HepG2 (cell line): Measurements from ENCODE around the gene GNMT. TPM values are rescaled to one million over a fixed set of nuclear protein-coding genes. Genes with fewer than 3 reads are reported as not detected.

Source experiments
- BCL6 ChIP-seq: IDR thresholded peaks from 2 replicates; pipeline ENCODE4 v1.6.1; 2016; ENCODE audit warnings: missing genetic modification reagents, missing compliant biosample characterization
- CEBPB ChIP-seq: IDR thresholded peaks from 2 replicates; pipeline ENCODE4 v1.6.1; 2011; ENCODE audit warnings: low read depth, low read length, improper control_type of control experiment, borderline replicate concordance
- CHD4 ChIP-seq: fragments of 200-600 bp; sonication (generic); IDR thresholded peaks from 2 replicates; pipeline ENCODE4 v1.7.0; 2017; ENCODE audit warnings: mild to moderate bottlenecking, low read length, borderline replicate concordance
- HDAC1 ChIP-seq: sonication (generic); formaldehyde crosslinking; IDR thresholded peaks from 2 replicates; pipeline ENCODE4 v1.5.1; 2020; ENCODE audit warnings: mild to moderate bottlenecking, missing genetic modification reagents
- HNRNPH1 ChIP-seq: fragments of 200-400 bp; formaldehyde crosslinking; optimal IDR thresholded peaks from 2 replicates; pipeline ENCODE3; 2017; ENCODE audit warnings: mild to moderate bottlenecking, low read depth, low read length
- IRF9 ChIP-seq: sonication (generic); formaldehyde crosslinking; IDR thresholded peaks from 2 replicates; pipeline ENCODE4 v1.8.0; 2022; ENCODE audit warnings: missing genetic modification reagents, mild to moderate bottlenecking, borderline replicate concordance
- JUND ChIP-seq: sonication (generic); formaldehyde crosslinking; IDR thresholded peaks from 2 replicates; pipeline ENCODE4 v1.8.0; 2022; ENCODE audit warnings: mild to moderate bottlenecking, missing genetic modification reagents
- MEF2D ChIP-seq: sonication (generic); formaldehyde crosslinking; IDR thresholded peaks from 2 replicates; pipeline ENCODE4 v1.5.1; 2020; ENCODE audit warnings: mild to moderate bottlenecking, missing genetic modification reagents
- MNT ChIP-seq: fragments of 450-650 bp; IDR thresholded peaks from 2 replicates; pipeline ENCODE4 v1.6.1; 2016
- NBN ChIP-seq: fragments of 450-650 bp; conservative IDR thresholded peaks from 2 replicates; pipeline ENCODE4 v1.6.1; 2017
- RXRB ChIP-seq: IDR thresholded peaks from 2 replicates; pipeline ENCODE4 v1.6.1; 2016; ENCODE audit warnings: borderline replicate concordance, missing genetic modification reagents, missing compliant biosample characterization
- TERF1 ChIP-seq: sonication (generic); formaldehyde crosslinking; IDR thresholded peaks from 2 replicates; pipeline ENCODE4 v1.8.0; 2022; ENCODE audit warnings: mild to moderate bottlenecking, missing genetic modification reagents, moderate library complexity
- U2AF2 ChIP-seq: fragments of 200-400 bp; formaldehyde crosslinking; IDR thresholded peaks from 2 replicates; pipeline ENCODE4 v1.6.1; 2017; ENCODE audit warnings: low read depth, mild to moderate bottlenecking, low read length
- ZBTB33 ChIP-seq: sonication (generic); formaldehyde crosslinking; IDR thresholded peaks from 2 replicates; pipeline ENCODE4 v1.4.0; 2020; ENCODE audit warnings: missing genetic modification reagents
- ZBTB7B ChIP-seq: sonication (generic); formaldehyde crosslinking; IDR thresholded peaks from 2 replicates; pipeline ENCODE4 v1.4.0; 2020; ENCODE audit warnings: missing genetic modification reagents
- ZBTB8A ChIP-seq: sonication (generic); formaldehyde crosslinking; IDR thresholded peaks from 2 replicates; pipeline ENCODE4 v1.4.0; 2020; ENCODE audit warnings: mild to moderate bottlenecking, low read depth, missing genetic modification reagents, borderline replicate concordance
- ZC3H13 ChIP-seq: sonication (generic); formaldehyde crosslinking; IDR thresholded peaks from 2 replicates; pipeline ENCODE4 v1.8.1; 2023; ENCODE audit warnings: mild to moderate bottlenecking, missing genetic modification reagents, moderate library complexity
- ZNF367 ChIP-seq: sonication (generic); formaldehyde crosslinking; IDR thresholded peaks from 2 replicates; pipeline ENCODE4 v1.4.0; 2020; ENCODE audit warnings: missing genetic modification reagents, borderline replicate concordance
- ZNF547 ChIP-seq: sonication (generic); formaldehyde crosslinking; IDR thresholded peaks from 2 replicates; pipeline ENCODE4 v1.5.1; 2020; ENCODE audit warnings: mild to moderate bottlenecking, missing genetic modification reagents
- ZNF572 ChIP-seq: sonication (generic); formaldehyde crosslinking; IDR thresholded peaks from 2 replicates; pipeline ENCODE4 v1.5.1; 2020; ENCODE audit warnings: mild to moderate bottlenecking, missing genetic modification reagents
- ZNF816 ChIP-seq: sonication (generic); formaldehyde crosslinking; IDR thresholded peaks from 2 replicates; pipeline ENCODE4 v1.8.0; 2022; ENCODE audit warnings: missing genetic modification reagents, mild to moderate bottlenecking, borderline replicate concordance
- polyA plus RNA-seq, 8 experiments: library from polyadenylated mRNA; depleted of rRNA in 3 of 8; stranded (reverse) in 7 of 8; unstranded in 1 of 8; fragments of >200 nt; fragmentation: Illumina TruSeq in 4 of 8; extraction: Trizol in 4 of 8; gene quantifications; 2 replicates each; pipeline versions ENCODE4 v1.2.1 to v1.2.3, GENCODE V29; 2011 to 2016; ENCODE audit warnings: low read depth in 4 of 8, missing spikeins in 1 of 8, mixed read lengths in 1 of 8; ENCODE audit not compliant: insufficient read depth in 1 of 8
- total RNA-seq, 5 experiments: library from RNA; depleted of rRNA; stranded (reverse); fragments of >200 nt; fragmentation: Illumina TruSeq; extraction: Trizol; gene quantifications; 2 replicates each; pipeline ENCODE4 v1.2.3, GENCODE V29; 2016; ENCODE audit warnings: low read depth in 1 of 5

The GNMT gene
- total and polyA plus RNA-seq, 2 of the 13 experiments (the other 11 are each of a cell fraction or from before 2014, with no cell fraction given), result 2.8 to 7.0 TPM

- no peak for TF ChIP-seq ZNF367
- TF ChIP-seq TERF1, result no peak
- TF ChIP-seq U2AF2, result no peak
- no peak for TF ChIP-seq ZNF547 (CRISPR knock-in tag)
- TF ChIP-seq RXRB (CRISPR knock-in tag), result peak; percentile 24; the same call in 1 of the 2 replicates
- peak; percentile 8; the same call in 1 of the 2 replicates for TF ChIP-seq BCL6
- TF ChIP-seq ZBTB7B (CRISPR knock-in tag), result peak; percentile 18; the same call in 1 of the 2 replicates
- TF ChIP-seq ZBTB8A (CRISPR knock-in tag), result no peak
- TF ChIP-seq CHD4, result no peak
- no peak for TF ChIP-seq HNRNPH1
- TF ChIP-seq MEF2D, result peak; percentile 74; the same call in 1 of the 2 replicates
- no peak for TF ChIP-seq MNT
- no peak for TF ChIP-seq CEBPB
- TF ChIP-seq IRF9 (CRISPR knock-in tag), result peak; percentile 17; the same call in 1 of the 2 replicates
- no peak for TF ChIP-seq ZC3H13 (CRISPR knock-in tag)
- peak; percentile 25; the same call in 1 of the 2 replicates for TF ChIP-seq HDAC1 (CRISPR knock-in tag)
- no peak for TF ChIP-seq JUND (CRISPR knock-in tag)
- peak; percentile 88; the same call in 1 of the 2 replicates for TF ChIP-seq ZNF572 (CRISPR knock-in tag)
- no peak for TF ChIP-seq NBN
- TF ChIP-seq ZBTB33 (CRISPR knock-in tag), result no peak
- no peak; the same call in 1 of the 2 replicates for TF ChIP-seq ZNF816 (CRISPR knock-in tag)
Observed at GRCh38 chr6:42984001-42984923, 23.7 kb downstream of the GNMT start, which contains the start of gene PPP2R5D (continued).
